GM23338 (cell line): ENCODE results near the gene KLC1.

Source experiments
- EZH2phosphoT487 ChIP-seq: fragments of 200-600 bp; sonication (generic); IDR thresholded peaks from one replicate; pipeline ENCODE4 v1.8.1; 2018; ENCODE audit warnings: antibody characterized with exemption; ENCODE audit not compliant: unreplicated experiment
- JUNB ChIP-seq: IDR thresholded peaks from one replicate; pipeline ENCODE4 v1.6.1; 2016; ENCODE audit warnings: antibody characterized with exemption; ENCODE audit not compliant: unreplicated experiment
- TF ChIP-seq, protein P1 (sequence below), 2 experiments: fragments of 200-600 bp in 1 of 2; sonication (generic) in 1 of 2; conservative IDR thresholded peaks; 2 replicates each; pipeline versions ENCODE4 v1.5.1 to v1.6.1; 2016 to 2017; ENCODE audit warnings: antibody characterized with exemption in 2 of 2, low read depth in 2 of 2, mild to moderate bottlenecking in 2 of 2, moderate library complexity in 1 of 2

DNA sequence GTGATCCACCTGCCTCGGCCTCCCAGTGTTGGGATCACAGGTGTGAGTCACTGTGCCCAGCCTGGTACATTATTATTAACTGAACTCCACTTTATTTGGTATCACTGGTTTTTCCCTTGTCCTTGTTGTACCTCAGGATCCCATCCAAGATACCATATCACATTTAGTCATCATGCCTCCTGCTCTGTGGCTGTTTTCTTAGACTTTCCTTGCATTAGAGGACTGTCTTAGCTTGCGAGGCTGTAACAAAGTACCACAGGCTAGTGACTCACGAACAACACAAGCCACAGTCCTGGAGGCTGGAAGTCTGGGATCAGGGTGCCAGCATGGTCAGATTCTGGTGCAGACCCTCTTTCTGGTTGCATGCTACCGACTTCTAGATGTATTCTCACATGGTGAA is 12.2 kb downstream of the KLC1 start:
- TF ChIP-seq JUNB: no peak
- TF ChIP-seq, protein P1, sequence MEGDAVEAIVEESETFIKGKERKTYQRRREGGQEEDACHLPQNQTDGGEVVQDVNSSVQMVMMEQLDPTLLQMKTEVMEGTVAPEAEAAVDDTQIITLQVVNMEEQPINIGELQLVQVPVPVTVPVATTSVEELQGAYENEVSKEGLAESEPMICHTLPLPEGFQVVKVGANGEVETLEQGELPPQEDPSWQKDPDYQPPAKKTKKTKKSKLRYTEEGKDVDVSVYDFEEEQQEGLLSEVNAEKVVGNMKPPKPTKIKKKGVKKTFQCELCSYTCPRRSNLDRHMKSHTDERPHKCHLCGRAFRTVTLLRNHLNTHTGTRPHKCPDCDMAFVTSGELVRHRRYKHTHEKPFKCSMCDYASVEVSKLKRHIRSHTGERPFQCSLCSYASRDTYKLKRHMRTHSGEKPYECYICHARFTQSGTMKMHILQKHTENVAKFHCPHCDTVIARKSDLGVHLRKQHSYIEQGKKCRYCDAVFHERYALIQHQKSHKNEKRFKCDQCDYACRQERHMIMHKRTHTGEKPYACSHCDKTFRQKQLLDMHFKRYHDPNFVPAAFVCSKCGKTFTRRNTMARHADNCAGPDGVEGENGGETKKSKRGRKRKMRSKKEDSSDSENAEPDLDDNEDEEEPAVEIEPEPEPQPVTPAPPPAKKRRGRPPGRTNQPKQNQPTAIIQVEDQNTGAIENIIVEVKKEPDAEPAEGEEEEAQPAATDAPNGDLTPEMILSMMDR (conservative IDR thresholded peaks at IDR 0.05; ENCODE audit: low read depth in 2 of 2): no peak
- TF ChIP-seq EZH2phosphoT487: no peak
